Left ventricle myocardium inferior (tissue), 1 donor: ENCODE measurements around the gene WNT4. TPM values are rescaled to one million over a fixed set of nuclear protein-coding genes. Genes with fewer than 3 reads are reported as not detected.
"Not testable (repeated sequence)": the region's sequence is repeated elsewhere in the genome, so short reads cannot be mapped to it uniquely, and the experiment has no call there.

Source experiments
- DNase-seq: peaks from one replicate; pipeline ENCODE4 v3.0.0-alpha.2; 2020
- H3K27ac ChIP-seq: fragments of 200-600 bp; replicated peaks from 2 replicates; pipeline ENCODE4 v1.8.0; 2021
- H3K27me3 ChIP-seq: fragments of 200-600 bp; 2 replicates; pipeline ENCODE4 v1.8.0; 2021; ENCODE audit warnings: low read depth
- H3K36me3 ChIP-seq: fragments of 200-600 bp; 2 replicates; pipeline ENCODE4 v1.8.0; 2021
- H3K4me1 ChIP-seq: fragments of 200-600 bp; 2 replicates; pipeline ENCODE4 v1.8.0; 2021
- H3K4me3 ChIP-seq: fragments of 200-600 bp; 2 replicates; pipeline ENCODE4 v1.8.0; 2021; ENCODE audit warnings: mild to moderate bottlenecking, moderate library complexity
- H3K9me3 ChIP-seq: fragments of 200-600 bp; replicated peaks from 2 replicates; pipeline ENCODE4 v1.8.0; 2021
- intact Hi-C: fragments of 100-400 bp; cut with micrococcal nuclease; formaldehyde crosslinking; loops from one replicate; pipeline ENCODE4 v1.11.0; 2022
- total RNA-seq: library from RNA; stranded (reverse); fragmentation: NEBNext Ultra II Directional; extraction: Animal tissue kit (Norgen Biotek cat#: 25700); gene quantifications from one replicate; pipeline ENCODE4 v1.2.1, GENCODE V29; 2021
- TF ChIP-seq, protein P1 (sequence below): fragments of 200-600 bp; IDR thresholded peaks from 2 replicates; pipeline ENCODE4 v1.8.0; 2021; ENCODE audit warnings: antibody characterized with exemption, mild to moderate bottlenecking, borderline replicate concordance
- donor health status: DM: no; HTN: yes; CAD: no; lungs with severe emphysema.

Gene WNT4
- total RNA-seq, 1 donor from 2014 or later = not detected

DNA sequence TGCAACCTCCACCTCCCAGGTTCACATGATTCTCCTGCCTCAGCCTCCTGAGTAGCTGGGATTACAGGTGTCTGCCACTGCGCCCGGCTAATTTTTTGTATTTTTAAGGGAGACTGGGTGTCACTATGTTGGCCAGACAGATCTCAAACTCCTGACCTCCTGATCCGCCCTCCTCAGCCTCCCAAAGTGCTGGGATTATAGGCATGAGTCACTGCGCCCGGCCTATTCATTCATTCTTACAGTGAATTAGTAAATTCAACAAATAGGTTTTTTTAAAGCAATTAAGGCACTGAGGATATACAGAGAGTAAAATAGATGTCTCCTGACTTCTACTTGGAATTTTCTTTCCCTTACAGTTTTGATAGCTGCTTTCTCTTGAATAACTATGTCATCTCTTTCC is 46.9 kb downstream of the WNT4 start:
- Histone ChIP-seq H3K36me3 (peaks cover 60% of the 10 kb centered on the region), H3K4me1 (peaks cover 33% of the 10 kb centered on the region), H3K9me3 (no peaks in the 10 kb centered on the region), H3K27ac (no peak overlapping the region), H3K4me3 (no peak overlapping the region), H3K27me3 (no peaks in the 10 kb centered on the region)
- TF ChIP-seq, protein P1, sequence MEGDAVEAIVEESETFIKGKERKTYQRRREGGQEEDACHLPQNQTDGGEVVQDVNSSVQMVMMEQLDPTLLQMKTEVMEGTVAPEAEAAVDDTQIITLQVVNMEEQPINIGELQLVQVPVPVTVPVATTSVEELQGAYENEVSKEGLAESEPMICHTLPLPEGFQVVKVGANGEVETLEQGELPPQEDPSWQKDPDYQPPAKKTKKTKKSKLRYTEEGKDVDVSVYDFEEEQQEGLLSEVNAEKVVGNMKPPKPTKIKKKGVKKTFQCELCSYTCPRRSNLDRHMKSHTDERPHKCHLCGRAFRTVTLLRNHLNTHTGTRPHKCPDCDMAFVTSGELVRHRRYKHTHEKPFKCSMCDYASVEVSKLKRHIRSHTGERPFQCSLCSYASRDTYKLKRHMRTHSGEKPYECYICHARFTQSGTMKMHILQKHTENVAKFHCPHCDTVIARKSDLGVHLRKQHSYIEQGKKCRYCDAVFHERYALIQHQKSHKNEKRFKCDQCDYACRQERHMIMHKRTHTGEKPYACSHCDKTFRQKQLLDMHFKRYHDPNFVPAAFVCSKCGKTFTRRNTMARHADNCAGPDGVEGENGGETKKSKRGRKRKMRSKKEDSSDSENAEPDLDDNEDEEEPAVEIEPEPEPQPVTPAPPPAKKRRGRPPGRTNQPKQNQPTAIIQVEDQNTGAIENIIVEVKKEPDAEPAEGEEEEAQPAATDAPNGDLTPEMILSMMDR = no peak
- intact Hi-C loops = no loop called here
- no peak for DNase-seq

DNA sequence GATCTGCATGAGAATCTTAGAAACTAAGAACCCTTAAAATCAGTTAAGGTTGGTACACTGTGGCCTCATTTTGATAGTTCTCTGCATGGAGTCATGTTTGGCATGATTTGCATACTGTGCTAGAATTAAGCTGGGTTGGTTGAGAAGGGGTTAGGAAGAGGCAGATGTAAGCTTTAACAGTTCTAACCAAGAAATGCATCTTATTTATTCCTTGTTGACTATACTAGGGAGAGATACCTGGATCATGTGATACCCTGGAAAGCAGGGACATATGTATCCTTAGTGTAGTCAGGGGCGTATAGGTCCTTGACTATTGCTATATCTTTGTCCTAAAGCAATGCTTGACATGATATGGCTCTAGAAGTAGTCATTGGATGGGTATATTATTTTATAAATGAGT is 49.4 kb downstream of the WNT4 start:
- Histone ChIP-seq H3K36me3 (peaks cover 53% of the 10 kb centered on the region), H3K9me3 (no peaks in the 10 kb centered on the region), H3K4me1 (peaks cover 46% of the 10 kb centered on the region), H3K27me3 (no peaks in the 10 kb centered on the region), H3K4me3 (no peak overlapping the region), H3K27ac (no peak overlapping the region)
- DNase-seq = no peak
- intact Hi-C loops = no loop called here
- TF ChIP-seq, protein P1 = no peak

DNA sequence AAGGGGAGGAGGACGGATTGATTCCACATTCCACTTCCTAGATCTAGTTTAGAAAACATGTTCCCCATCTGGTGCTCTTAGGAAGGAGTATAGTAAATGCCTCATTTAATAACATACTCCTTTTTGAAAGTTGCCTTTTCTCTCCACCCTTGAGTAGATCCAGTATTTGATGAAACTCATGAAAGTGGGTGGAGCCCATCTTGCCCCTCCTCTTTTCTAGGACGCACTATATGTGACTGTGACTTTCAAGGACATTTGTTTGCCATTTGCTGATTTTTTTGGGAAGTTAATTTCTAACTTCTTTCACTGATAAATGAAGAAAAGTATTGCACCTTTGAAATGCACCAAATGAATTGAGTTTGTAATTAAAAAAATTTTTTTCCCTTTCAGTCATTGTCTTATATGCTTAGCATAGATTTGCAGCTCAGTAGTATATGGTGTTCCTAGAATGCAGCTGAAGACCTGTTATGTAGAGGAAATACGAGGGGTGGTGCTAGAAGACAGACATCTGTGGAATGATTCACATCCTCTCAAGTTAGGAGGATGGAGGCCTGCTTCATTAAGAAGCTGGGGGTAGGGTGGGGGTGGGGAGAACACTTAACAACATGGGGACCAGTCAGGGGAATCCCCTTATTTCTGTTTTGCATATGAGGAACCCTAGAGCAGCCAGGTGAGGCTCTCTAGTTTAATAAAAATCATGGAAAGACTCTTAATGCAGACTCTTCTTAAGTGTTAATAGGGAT is 50.7 kb downstream of the WNT4 start:
- DNase-seq = not testable (repeated sequence)

DNA sequence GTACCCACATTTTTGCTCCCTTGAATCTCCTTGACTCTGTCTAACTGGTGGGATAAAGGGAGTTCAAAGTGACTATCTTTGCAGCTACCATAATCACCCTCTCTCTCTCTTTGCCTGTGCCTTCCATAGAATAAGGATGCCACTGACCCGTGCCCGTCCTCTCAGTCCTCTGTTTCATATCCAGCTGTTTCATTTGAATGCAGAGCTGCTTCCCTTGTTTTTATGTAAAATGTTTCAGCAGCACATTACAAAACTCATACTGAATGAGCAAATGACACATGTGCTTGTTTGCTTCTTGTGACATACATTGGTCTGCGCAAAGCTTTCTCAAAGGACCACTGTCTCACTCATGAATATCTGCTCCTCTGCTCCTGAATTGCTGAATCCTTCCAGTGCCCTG is 52.0 kb downstream of the WNT4 start:
- H3K27me3 ChIP-seq = no peaks in the 10 kb centered on the region
- TF ChIP-seq, protein P1 = no peak
- no peaks in the 10 kb centered on the region for H3K9me3 ChIP-seq
- H3K27ac ChIP-seq = no peak overlapping the region
- no peak overlapping the region for H3K4me3 ChIP-seq
- DNase-seq = no peak
- intact Hi-C loops = no loop called here
- peaks cover 44% of the 10 kb centered on the region for H3K36me3 ChIP-seq
- H3K4me1 ChIP-seq = peaks cover 68% of the 10 kb centered on the region

More for the DNA sequence above, 50.7 kb downstream of the WNT4 start:
- H3K36me3 ChIP-seq = peaks cover 44% of the 10 kb centered on the region
- peaks cover 59% of the 10 kb centered on the region for H3K4me1 ChIP-seq
- H3K27ac ChIP-seq, intact Hi-C loops, H3K27me3 ChIP-seq, H3K4me3 ChIP-seq, H3K9me3 ChIP-seq: not testable (repeated sequence)

DNA sequence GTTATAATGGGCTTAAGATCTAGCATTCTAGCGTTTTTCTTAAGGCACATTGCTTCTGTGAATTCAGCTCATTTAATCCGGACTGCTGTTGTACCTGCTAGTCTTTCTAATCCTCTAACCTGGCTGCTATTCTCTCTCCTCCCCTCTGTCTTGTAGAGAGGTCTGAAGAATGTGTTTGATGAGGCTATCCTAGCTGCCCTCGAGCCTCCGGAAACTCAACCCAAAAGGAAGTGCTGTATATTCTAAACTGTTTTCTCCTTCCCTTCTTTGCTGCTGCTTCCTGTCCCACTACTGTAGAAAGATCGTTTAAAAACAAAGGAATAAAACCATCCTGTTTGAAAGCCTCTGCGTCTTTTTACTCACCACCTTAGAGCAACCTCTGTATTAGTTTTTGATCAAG is 53.1 kb downstream of the WNT4 start:
- Histone ChIP-seq H3K4me1 (peaks cover 72% of the 10 kb centered on the region), H3K9me3 (no peaks in the 10 kb centered on the region), H3K27ac (no peak overlapping the region), H3K27me3 (no peaks in the 10 kb centered on the region), H3K36me3 (peaks cover 45% of the 10 kb centered on the region), H3K4me3 (peak overlapping the region; percentile 16)
- TF ChIP-seq, protein P1 = no peak
- DNase-seq = no peak
- intact Hi-C loops = no loop called here

DNA sequence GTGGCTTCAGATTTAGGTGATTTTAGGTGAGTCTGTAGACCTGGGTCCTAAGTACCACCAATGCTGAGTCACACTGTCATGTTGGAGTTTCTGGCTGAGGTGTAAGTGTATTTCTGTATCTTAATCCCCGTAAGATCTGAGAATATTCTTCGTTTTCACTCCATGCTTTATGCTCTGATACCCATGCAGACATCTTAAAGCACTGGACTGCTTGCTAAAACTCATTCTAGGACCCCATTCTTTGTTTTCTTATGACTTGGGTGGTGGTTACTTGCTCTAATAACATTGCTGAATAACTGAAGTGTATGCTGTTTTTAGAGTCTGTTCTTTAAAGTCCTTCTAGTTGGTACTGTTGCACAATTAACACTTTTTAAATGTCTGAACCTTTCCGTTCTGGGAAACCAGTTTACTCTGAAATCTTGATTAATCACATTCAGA is 53.7 kb downstream of the WNT4 start:
- Histone ChIP-seq H3K27ac (no peak overlapping the region), H3K4me3 (peak overlapping the region; percentile 16)
- intact Hi-C loops = no loop called here

More for the DNA sequence above, 53.7 kb downstream of the WNT4 start:
- no peak for DNase-seq
- TF ChIP-seq, protein P1 = no peak
- peaks cover 75% of the 10 kb centered on the region for H3K4me1 ChIP-seq
- peaks cover 46% of the 10 kb centered on the region for H3K36me3 ChIP-seq
- H3K27me3 ChIP-seq = no peaks in the 10 kb centered on the region
- no peaks in the 10 kb centered on the region for H3K9me3 ChIP-seq
